ENCODE data around the gene PCAT6. TPM values are rescaled to one million over a fixed set of nuclear protein-coding genes. Genes with fewer than 3 reads are reported as not detected.
"Not testable (repeated sequence)": the region's sequence is repeated elsewhere in the genome, so short reads cannot be mapped to it uniquely, and the experiment has no call there.

Gene PCAT6
- total RNA-seq, 1 donor from 2014 or later, result 6.8 TPM

- H3K4me3 Mint-ChIP-seq (ENCODE audit: unreplicated experiment), result no peak overlapping the region
Observed at GRCh38 chr1:202786804-202787203, 23.9 kb upstream of the PCAT6 start.

GRCh38 chr1:202788800-202789199 is 22.0 kb upstream of the PCAT6 start:
- TF ChIP-seq, protein P1, sequence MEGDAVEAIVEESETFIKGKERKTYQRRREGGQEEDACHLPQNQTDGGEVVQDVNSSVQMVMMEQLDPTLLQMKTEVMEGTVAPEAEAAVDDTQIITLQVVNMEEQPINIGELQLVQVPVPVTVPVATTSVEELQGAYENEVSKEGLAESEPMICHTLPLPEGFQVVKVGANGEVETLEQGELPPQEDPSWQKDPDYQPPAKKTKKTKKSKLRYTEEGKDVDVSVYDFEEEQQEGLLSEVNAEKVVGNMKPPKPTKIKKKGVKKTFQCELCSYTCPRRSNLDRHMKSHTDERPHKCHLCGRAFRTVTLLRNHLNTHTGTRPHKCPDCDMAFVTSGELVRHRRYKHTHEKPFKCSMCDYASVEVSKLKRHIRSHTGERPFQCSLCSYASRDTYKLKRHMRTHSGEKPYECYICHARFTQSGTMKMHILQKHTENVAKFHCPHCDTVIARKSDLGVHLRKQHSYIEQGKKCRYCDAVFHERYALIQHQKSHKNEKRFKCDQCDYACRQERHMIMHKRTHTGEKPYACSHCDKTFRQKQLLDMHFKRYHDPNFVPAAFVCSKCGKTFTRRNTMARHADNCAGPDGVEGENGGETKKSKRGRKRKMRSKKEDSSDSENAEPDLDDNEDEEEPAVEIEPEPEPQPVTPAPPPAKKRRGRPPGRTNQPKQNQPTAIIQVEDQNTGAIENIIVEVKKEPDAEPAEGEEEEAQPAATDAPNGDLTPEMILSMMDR (IDR thresholded peaks at IDR 0.05), result no peak
- no peaks in the 10 kb centered on the region for H3K9me3 Mint-ChIP-seq (ENCODE audit: low read depth)
- H3K4me1 Mint-ChIP-seq (ENCODE audit: low read depth), result peaks cover 28% of the 10 kb centered on the region
- no peak overlapping the region for H3K4me3 Mint-ChIP-seq (ENCODE audit: unreplicated experiment)
- no peaks in the 10 kb centered on the region for H3K36me3 Mint-ChIP-seq (ENCODE audit: low read depth)
- no peak for DNase-seq (ENCODE audit: low spot score)
- peak overlapping the region; percentile 47 for H3K27ac Mint-ChIP-seq (ENCODE audit: unreplicated experiment)
- H3K27me3 Mint-ChIP-seq (ENCODE audit: low read depth), result no peaks in the 10 kb centered on the region

More at GRCh38 chr1:202786804-202787203, 23.9 kb upstream of the PCAT6 start:
- peak overlapping the region; percentile 83 for H3K27ac Mint-ChIP-seq (ENCODE audit: unreplicated experiment)
- H3K27me3 Mint-ChIP-seq (ENCODE audit: low read depth), result no peaks in the 10 kb centered on the region
- no peaks in the 10 kb centered on the region for H3K9me3 Mint-ChIP-seq (ENCODE audit: low read depth)
- H3K36me3 Mint-ChIP-seq (ENCODE audit: low read depth), result no peaks in the 10 kb centered on the region
- H3K4me1 Mint-ChIP-seq (ENCODE audit: low read depth), result peaks cover 31% of the 10 kb centered on the region
- TF ChIP-seq, protein P1 (IDR thresholded peaks at IDR 0.05), result no peak
- no peak for DNase-seq (ENCODE audit: low spot score)

DNA sequence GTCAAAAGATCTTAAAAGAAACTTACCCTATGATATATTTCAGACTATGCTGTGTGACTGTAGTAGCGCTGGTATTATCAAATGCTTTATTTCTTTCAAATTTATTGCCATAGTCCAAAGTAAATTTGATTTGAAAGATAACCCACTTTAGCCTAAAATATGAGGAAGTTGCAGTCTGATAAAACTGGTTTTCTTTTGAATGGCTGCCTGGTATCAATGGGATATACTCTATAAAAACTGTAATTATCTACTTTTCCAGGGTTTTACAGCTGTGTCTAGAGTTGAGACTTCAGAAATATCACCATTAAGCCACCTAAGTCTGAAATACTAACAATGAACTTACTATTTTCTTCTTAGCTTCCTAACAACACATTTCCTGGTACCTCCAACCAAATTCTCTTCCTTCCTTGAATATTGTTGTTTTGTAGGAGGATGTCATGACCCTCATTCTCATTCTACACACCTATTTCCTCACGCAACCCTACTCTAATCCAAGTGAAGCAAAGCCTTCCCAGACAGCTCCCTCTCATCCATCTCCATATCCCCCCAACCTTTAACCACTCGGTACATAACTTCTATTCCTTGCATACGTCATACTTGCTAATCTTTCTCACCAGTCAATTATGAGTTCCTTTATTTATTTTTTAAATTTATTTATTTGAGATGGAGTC is 19.5 kb upstream of the PCAT6 start:
- H3K9me3 Mint-ChIP-seq (ENCODE audit: low read depth), result no peaks in the 10 kb centered on the region
- no peak for DNase-seq (ENCODE audit: low spot score)
- peaks cover 23% of the 10 kb centered on the region for H3K4me1 Mint-ChIP-seq (ENCODE audit: low read depth)

GRCh38 chr1:202794051-202794740 is 16.6 kb upstream of the PCAT6 start:
- TF ChIP-seq, protein P1 (IDR thresholded peaks at IDR 0.05), result no peak
- Mint-ChIP-seq H3K27me3 (ENCODE audit: low read depth) (no peaks in the 10 kb centered on the region), H3K9me3 (ENCODE audit: low read depth) (no peaks in the 10 kb centered on the region), H3K4me1 (ENCODE audit: low read depth) (peaks cover 20% of the 10 kb centered on the region), H3K27ac (ENCODE audit: unreplicated experiment) (no peak overlapping the region), H3K36me3 (ENCODE audit: low read depth) (no peaks in the 10 kb centered on the region), H3K4me3 (ENCODE audit: unreplicated experiment) (no peak overlapping the region)
- DNase-seq (ENCODE audit: low spot score), result no peak

More for the DNA sequence above, 19.5 kb upstream of the PCAT6 start:
- Mint-ChIP-seq H3K27ac (ENCODE audit: unreplicated experiment) (no peak overlapping the region), H3K36me3 (ENCODE audit: low read depth) (no peaks in the 10 kb centered on the region), H3K4me3 (ENCODE audit: unreplicated experiment) (no peak overlapping the region), H3K27me3 (ENCODE audit: low read depth) (no peaks in the 10 kb centered on the region)
- TF ChIP-seq, protein P1 (IDR thresholded peaks at IDR 0.05), result no peak

DNA sequence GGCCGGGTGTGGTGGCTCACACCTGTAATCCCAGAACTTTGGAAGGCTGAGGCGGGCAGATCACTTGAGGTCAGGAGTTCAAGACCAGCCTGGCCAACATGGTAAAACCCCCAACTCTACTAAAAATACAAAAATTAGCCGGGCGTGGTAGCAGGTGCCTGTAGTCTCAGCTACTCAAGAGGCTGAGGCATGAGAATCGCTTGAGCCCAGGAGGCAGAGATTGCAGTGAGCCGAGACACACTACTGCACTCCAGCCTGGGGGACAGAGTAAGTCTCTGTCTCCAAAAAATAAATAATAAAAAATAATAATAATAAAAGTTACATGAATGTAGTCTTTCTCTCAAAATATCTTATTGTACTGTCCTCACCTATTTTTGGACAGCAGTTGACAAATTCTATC is 15.8 kb upstream of the PCAT6 start:
- H3K27ac Mint-ChIP-seq (ENCODE audit: unreplicated experiment), result not testable (repeated sequence)

More for the DNA sequence above, 15.8 kb upstream of the PCAT6 start:
- H3K36me3 Mint-ChIP-seq (ENCODE audit: low read depth); DNase-seq (ENCODE audit: low spot score); H3K4me3 Mint-ChIP-seq (ENCODE audit: unreplicated experiment); H3K27me3 Mint-ChIP-seq (ENCODE audit: low read depth); H3K9me3 Mint-ChIP-seq (ENCODE audit: low read depth): not testable (repeated sequence)
- peaks cover 20% of the 10 kb centered on the region for H3K4me1 Mint-ChIP-seq (ENCODE audit: low read depth)
